HG03565 (cell line): ENCODE results near the gene WDCP.

Experiments
- ATAC-seq: cut with Tn5 transposase; IDR thresholded peaks from one replicate; pipeline ENCODE4 v1.9.1; 2021; ENCODE audit warnings: mild to moderate bottlenecking, moderate library complexity; ENCODE audit not compliant: unreplicated experiment

The WDCP gene

DNA sequence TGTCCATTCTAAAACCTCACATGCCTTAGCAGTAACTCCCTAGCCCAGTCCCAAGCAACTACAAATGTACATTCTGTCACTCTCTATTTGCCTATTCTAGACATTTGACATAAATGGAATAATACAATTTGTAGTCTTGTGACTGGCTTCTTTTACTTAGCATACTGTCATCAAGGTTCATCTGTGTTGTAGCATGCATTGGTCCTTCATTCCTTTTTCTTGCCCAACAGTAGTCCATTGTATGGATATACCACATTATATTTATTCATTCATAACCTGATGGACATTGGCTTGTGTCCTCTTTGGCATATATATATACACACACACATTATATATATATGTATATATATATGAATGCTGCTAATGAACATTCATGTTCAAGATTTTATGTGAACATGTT is 39.5 kb downstream of the WDCP start:
- ATAC-seq: no peak

GRCh38 chr2:23994567-23994966 is 52.6 kb downstream of the WDCP start:
- ATAC-seq: no peak

- no peak for ATAC-seq
Measured at GRCh38 chr2:23993736-23994269, 53.4 kb downstream of the WDCP start.

DNA sequence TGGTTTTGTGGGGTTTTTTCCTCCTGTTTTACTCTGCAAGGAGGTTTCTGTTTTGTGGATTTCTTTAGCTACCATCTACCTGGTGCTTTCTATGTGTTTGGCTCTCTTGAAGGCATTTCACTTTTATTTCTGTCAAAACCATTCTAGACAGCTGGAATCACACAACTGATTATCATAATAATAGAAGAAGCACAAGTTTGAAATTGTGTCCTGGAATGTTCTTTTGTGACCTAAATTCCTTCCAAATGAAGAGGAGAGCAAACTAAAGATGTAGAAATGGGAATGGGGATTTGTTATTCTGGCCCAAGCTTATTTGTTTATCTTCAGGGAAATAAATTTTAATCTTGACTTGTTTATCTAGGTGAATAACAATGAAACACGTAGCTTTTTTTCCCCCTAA is 54.3 kb downstream of the WDCP start:
- no peak for ATAC-seq

DNA sequence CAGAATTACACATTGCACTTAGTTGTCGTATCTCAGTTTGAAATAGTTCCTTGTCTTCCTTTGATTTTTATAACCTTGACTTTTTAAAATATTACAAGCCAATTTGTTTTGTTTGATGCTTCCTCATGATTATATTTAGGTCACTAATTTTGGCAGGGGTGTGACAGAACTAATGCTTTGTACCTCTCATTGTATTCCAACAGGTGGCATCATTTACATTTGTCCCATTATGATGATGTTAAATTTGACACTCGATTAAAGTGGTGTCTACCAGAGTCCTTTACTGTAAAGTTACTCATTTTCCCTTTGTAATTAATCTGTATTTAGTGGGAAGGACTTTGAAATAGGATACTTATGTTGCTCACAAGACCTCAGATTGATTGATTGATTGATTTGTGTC is 58.8 kb downstream of the WDCP start:
- ATAC-seq: no peak
